Activated T-cell treated with anti-CD3 and anti-CD28 coated beads, Interleukin-2, amount 50 U/mL, for 1 hour (primary cell): ENCODE data around the gene AMN.

ENCODE experiments used
- DNase-seq: peaks from one replicate; pipeline ENCODE4 v3.0.0-alpha.2; 2020

Gene AMN

DNA sequence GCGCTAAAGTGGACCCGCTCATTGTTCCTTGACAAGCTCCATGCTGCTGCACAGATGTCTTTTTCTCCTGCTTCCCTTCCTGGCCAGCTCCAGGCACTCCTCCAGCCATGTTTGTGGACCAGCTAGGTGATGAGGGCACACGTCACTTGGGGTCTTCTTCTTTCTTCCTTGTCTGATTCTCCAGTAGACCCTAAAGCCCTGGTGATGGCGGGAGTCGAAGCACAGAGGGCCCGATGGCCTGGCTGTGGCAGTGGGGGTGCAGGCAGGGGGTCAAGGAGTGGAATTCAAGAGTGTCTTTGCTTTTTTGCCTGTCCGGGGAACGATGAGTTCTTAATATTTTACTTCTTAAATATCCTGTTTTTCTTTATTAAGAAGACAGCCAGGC, 23.0 kb upstream of the AMN start:
- DNase-seq, result no peak

DNA sequence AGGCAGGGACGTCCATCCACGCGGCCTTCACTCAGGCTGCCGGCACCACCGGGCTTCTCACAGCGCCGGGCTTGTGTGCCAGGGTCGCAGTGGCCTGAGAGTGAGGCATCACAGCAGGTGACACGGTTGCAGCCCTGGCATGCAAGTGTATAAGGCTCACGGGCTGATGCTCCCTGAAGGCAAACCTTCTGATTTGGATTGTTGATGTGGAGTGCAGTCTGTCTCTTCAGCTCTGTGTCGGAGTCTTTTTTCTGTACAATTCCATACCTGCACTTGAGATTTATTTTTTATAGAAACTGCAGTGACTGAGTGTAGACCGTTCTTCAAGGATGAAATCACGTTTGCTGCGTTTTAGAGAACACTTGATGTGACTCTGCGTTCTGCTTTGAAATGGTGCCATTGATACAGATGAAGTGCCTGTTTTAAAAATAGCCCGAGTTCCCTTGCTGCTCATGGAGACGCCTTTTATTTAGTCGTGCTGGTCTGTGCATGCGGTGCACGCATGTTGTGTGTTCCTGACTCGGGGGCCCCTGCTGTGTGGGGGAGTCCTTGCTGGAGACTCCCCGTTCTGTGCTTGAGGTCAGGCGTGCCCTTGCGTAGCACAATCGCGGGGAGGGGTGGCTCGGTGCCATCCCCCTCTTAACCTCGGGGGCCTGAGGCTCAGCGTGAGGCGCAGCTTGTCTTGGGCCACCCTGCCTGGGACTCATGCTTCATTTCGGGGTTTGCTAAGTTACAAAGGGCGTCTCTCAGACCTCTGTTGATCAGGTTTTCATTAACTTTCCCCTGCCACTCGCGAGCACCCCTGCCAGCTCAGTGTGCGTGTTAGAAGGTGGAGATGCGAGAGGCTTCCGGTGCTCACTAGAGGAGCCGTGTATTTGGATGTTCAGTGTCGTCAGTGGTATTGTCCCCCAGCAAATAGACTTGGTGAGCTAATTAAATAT, 21.6 kb upstream of the AMN start:
- DNase-seq, result no peak

DNA sequence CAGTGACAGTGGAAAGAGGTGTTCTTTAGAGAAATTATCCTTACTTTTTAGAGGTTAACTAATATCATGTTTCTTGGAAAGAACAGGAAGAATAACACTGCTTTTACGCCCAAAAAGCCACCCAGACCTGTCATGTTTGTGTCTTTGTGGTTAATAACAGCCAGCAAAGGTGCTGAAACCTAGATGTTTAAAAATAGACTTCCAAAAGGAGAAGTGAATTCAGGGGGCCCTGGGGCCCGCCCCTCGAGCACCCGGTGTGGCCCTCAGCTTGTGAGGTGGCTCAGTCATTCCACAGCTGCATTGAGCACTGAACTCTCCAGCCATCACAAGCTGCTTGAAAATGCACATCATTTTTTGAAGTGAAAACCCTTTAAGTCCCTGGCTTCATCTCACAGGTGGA, 20.8 kb upstream of the AMN start:
- no peak for DNase-seq

DNA sequence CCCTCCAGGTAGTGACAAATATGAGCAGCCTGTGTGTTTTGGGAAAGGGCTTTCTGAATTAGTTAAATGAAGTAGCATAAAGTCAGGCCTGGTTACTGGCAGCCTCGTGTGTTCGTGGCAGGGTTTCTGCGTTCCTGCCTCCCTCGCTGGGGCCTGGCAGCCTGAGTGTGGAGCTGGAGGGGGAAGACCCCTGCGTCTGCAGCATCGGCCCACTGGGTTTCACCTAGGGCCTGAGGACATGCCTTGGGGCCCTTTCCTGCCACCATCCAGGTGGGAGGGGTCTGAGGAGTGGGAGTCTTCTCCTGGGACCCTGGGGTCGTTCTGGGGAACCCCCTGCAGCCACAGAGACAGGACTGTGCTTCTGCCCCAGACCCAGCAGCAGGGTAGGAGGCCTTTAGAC, 20.4 kb upstream of the AMN start:
- DNase-seq, result no peak

DNA sequence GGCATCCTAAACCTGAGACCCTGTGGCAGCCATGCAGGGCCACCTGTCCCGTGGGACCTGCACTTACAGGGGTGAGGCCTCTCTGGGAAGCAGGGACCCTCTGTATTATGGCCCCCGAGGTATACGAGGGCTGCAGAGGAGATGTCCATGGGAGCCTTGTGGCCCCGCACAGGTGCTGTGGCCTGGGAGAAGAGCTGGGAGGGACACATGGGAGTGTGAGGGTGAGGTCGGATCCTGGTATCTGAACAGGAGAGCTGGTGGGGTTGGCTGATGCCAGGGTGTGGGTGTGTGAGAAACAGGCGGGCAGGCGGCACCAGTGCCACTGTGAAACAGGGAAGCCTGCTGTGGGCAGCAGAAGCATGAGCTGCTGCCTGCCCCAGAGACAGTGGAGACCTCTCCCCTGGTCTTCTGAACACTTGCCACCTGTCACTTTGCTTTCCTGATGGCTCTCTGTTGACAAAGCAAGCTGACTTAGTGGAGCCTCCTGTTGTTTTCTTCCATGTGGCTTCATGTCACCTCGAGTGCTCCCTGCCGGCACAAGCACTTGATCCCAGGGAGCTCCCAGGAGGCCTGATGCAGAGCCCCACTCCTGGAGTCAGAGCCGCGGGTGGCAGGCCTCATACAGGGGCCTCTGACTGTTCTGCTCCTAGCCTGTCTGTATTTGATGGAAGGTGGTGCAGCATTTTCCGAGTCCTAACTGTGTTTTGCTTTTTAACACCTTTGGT, 19.8 kb upstream of the AMN start:
- no peak for DNase-seq

DNA sequence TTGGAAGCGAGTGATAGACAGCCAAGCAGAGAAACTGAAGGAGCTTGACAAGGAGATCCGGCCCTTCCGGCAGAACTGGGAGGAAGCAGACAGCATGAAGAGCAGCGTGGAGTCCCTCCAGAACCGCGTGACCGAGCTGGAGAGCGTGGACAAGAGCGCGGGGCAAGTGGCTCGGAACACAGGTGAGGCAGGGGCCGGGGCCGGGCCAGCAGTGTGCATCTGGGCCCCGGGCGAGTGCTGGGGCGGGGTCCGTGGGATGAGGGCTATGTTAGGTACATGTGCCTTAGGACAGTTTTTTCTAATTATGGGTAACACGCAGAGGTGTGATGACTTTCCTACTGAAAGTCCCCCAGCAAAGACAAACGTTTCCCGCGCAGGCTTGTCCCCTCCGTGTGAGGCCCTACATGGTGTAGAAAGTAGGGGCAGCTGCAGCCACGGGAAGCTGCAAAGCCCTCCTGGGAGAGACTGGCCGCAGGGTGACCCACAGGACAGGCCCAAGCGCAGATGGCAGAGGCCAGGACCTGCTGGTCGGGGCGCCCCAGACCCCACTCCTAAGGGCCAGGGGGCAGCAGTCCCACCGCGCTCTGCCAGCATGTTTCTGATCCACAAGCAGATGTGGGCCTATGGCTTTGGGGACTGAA, 19.1 kb upstream of the AMN start:
- no peak for DNase-seq

DNA sequence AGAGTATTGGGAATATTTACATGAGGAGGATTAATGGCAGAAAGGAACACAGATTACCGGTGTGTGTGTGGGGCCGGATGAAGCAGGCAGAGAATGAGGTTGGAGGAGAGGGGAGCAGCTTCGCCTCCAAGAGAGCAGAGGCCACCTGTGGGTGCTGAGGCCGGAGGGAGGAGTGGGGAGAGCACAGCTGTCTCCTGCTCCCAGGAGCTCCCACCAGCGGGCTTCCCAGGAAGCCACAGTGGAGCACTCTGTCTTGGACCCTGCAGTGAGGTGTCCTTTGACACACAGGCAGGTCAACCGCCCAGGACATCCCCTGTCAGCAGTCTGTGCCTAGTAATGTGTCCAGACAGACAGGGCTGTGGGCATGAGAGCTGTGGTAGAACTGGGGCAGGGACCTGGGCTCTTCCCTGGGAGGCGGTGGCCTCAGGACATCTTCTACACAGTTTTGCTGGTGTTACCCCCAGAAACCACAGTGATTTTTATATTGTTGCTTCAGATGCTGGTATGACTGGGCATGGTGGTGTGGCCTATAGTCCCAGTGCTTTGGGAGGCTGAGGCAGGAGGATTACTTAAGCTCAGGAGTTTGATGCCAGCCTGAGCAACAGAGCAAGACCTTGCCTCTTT, 18.5 kb upstream of the AMN start:
- DNase-seq, result no peak

DNA sequence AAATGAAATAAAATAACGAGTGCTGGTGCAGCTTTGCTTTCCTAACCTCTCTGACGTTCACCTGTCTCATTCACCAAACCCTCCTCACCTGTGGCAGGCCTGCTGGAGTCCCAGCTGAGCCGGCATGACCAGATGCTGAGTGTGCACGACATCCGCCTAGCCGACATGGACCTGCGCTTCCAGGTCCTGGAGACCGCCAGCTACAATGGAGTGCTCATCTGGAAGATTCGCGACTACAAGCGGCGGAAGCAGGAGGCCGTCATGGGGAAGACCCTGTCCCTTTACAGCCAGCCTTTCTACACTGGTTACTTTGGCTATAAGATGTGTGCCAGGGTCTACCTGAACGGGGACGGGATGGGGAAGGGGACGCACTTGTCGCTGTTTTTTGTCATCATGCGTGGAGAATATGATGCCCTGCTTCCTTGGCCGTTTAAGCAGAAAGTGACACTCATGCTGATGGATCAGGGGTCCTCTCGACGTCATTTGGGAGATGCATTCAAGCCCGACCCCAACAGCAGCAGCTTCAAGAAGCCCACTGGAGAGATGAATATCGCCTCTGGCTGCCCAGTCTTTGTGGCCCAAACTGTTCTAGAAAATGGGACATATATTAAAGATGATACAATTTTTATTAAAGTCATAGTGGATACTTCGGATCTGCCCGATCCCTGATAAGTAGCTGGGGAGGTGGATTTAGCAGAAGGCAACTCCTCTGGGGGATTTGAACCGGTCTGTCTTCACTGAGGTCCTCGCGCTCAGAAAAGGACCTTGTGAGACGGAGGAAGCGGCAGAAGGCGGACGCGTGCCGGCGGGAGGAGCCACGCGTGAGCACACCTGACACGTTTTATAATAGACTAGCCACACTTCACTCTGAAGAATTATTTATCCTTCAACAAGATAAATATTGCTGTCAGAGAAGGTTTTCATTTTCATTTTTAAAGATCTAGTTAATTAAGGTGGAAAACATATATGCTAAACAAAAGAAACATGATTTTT, 17.1 kb upstream of the AMN start:
- DNase-seq, result no peak

DNA sequence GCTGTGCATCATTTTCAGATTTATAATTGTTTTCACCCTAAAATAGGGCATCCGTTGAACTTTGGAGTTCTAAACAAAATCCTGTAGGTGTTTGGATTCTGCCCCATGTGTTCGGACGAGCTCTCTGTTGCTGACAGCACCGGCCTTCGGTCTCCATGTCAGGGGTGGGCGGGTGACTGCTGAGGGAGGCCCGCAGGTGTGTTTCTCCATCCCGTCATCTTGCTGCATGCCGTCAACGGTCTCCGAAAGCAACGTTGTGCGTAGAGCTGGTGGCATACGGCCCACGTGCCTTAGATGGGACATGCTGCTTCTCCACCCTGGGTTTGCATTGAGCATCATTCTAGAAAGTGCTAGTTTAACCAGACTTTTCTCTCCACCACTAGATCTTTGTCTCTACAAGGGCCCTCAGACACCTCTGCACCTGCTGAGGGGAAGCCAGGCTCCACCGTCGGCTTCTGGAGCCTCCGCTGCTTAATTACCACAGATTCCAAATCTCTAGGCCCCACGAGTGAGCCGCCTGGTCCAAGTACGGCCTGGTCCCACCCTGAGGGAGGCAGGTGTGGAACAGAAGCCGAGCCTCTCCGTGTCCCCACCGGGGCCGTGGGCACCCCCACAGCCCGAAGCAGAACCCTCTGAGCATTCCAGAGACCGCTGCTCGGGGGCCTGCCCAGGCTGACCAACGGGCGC, 15.7 kb upstream of the AMN start:
- DNase-seq, result no peak

DNA sequence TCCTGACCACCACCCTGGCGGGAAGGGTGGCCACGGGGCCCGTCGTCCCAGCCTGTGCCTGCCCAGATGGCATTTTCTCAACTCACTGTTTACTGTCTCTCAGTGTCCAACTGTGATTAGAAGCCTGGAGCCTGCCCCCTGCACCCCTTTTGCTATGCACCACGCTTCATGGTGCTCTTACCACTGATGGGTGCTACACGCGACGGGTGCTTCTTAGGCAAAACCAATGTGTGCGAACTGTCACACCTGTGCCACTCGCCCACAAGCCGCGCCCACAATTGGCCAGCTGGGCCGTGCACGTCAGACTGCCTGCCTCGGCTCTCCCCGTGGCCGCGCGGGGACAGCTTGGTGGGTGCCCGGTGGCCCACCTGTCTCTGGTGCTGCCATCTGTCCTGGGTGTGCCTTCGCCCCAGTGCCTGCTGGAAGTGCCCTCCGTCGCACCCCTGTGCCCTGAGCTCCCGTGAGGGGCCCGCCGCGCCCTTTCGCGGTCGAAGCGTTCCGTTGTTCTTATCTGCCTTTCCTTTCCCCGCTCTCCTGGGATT, 15.1 kb upstream of the AMN start:
- no peak for DNase-seq

DNA sequence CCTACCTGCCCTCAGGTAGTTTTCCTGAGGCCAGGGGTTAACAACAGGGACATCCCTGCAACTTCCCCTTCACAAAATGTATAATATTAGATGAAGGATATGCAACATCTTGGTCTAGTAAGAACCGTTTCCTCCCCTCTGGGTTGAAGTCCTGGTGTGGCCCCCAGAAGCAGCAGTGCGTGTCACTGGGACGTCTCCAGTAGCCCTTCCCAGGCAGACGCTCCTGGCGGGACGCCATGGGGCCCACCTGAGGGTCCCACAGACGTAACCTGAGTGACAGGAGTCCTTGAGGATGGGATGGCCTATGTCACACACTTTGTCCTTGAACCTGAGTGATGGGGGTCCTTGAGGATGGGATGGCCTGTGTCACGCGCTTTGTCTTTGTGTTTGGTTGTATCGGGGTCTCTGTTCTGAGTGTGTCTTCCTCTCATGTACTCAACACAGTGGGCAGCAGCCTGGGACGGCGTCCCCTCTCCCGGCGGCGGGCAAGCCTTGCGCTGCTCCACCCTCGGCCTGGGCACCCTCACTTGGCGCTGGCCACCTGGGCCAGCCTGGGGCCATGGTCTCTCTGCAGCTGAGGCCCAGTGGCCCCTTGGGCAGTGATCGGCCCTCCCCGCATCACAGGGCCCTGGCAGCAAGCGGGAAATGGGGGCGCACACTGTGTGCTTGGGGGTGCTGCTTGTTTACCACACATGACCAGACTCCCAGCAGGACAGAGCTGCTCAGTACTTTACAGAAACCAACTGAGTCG, 14.3 kb upstream of the AMN start:
- no peak for DNase-seq

DNA sequence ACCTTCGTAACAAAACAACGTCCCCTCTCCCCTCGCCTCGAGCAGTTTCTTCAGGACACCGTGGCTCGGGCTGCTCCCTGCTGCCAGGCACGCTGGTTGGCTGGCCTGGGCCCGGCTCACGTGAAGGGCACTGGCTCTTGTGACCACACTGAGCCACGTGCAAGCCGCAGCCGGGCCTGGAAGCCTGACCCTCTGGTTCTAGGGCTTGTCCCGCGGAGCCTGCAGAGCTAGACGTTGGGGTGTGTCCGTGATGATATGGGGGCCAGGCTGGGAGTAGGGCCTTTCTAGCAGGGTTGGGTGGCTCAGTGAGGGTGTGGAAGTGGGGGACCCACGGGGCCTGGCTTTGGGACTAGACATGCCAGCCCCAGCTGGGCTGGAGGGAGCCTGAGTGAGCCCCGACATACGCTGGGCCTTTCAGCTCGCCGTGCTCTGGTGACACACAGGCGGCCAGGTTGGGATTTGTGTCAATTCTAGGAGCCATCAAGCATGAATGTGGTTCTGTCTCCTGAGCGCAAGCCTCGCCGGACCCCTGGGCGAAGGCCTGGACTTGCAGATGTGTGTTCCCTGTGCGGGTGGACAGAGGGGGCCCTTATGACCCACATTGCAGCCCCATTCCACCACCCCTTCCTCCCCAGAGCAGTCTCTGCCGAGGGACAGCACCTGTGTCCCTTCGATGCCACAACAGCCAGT, 13.6 kb upstream of the AMN start:
- DNase-seq, result no peak

DNA sequence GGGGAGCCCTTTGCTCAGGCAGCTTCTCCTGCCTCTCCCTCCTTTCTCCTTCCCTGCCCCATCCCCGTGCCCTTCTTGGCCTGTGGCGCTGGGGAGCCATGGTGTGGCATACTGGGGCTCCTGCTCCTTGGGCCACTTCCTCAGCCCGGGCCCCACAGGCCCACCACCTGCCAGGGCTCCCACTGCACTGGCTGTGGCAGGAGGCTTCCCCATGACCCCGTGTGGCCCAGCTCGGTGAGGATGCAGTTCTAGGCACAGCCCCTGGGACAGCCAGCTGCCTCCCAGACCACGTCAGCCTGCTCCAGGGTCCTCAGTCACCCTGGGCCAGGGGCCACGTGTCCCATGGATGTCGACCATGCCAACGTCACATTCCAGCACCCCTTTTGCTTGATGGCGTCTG, 13.0 kb upstream of the AMN start:
- no peak for DNase-seq

DNA sequence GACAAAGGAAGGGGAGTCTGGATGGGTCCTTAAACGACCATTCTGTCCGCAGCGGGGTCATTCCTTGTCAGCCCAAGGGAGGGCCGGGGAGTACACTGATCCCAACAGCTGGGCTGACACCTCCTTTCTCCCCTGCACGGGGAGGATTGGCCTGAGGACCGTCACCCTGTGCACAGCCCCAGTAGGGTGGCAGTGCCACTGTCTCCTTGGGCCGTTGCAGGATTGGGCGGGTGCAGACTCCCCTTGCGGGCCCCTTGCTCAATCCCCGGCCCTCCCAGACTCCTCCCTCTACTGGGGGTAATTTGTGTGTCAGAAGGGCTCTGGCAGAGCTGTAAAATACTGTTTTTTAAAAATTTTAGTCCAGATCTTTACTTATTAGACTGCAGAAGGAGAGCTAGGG, 12.6 kb upstream of the AMN start:
- no peak for DNase-seq

DNA sequence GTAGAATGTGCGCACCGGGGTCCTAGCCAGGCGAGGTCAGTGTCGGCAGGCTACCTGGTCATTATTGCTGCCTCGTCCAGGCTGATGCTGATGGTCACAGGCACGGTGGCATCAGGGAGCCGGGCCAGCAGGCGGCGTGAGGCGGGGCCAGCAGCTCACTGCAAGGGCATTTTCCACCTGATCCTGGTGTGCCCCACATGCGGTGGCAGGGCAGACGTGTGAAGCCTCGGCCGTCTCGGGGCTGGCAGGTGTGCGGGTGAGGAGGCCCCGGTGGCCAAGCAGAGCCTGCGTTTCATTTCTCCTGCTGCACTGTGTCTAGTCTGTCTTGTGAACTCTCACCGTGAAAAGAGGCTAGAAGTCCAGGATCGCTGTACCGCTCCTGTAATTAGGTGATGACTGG, 12.0 kb upstream of the AMN start:
- DNase-seq, result no peak

DNA sequence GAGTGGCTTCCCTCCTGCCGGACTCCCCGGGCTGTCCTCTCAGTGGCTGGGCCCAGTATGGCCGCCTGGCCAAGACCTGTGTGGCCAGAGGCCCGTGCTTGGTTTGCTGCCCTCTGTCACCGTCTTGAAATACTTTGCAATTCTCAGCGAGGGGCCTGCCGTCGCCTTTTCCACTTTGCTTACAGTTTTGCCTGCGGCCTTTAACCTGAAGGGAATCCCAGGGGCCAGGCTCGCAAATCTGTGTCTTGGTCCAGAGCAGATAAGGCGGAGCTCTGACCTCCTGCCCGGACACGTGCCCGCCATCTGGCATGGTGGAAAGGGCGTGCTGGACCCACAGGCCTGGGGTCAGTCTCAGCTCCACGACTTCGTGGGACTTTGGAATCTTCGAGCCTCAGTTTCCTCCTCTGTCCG, 10.9 kb upstream of the AMN start:
- DNase-seq, result no peak

DNA sequence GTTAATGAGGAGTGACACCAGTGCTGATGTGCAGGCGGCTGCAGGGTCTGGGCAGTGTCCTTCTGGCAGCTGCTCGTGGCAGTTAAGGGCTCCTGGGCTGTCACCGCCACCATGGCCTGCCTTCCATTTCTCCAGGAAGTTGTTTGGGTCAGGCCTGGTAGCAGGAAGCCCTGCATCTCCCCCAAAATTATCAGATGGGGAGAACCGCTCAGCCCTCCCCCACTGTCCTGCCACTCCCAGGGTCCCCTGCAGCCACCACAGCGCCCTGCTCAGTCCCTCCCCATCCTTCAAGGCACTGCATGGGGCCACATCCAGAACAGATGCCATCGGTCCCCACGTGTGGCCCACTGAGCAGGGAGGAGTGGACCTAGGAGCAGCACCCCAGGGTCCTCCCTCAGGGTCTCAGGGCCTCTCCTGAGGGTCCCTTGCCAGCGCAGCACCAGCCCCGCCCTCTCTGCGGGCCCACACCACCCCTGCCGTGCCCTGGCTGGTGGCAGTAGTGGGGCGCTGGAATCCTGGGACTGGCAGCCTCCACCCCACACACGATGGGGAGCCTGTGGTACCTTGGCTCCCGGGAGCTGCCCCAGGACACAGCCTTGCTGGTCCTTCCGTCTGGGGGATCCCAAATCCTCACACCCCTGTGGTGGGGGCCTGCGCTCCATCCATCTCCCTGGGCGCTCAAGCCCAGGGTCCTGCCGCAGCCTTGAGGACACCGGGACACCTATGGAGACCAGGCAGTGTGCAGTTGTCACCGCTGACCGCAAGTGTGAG, 10.3 kb upstream of the AMN start:
- DNase-seq, result no peak

DNA sequence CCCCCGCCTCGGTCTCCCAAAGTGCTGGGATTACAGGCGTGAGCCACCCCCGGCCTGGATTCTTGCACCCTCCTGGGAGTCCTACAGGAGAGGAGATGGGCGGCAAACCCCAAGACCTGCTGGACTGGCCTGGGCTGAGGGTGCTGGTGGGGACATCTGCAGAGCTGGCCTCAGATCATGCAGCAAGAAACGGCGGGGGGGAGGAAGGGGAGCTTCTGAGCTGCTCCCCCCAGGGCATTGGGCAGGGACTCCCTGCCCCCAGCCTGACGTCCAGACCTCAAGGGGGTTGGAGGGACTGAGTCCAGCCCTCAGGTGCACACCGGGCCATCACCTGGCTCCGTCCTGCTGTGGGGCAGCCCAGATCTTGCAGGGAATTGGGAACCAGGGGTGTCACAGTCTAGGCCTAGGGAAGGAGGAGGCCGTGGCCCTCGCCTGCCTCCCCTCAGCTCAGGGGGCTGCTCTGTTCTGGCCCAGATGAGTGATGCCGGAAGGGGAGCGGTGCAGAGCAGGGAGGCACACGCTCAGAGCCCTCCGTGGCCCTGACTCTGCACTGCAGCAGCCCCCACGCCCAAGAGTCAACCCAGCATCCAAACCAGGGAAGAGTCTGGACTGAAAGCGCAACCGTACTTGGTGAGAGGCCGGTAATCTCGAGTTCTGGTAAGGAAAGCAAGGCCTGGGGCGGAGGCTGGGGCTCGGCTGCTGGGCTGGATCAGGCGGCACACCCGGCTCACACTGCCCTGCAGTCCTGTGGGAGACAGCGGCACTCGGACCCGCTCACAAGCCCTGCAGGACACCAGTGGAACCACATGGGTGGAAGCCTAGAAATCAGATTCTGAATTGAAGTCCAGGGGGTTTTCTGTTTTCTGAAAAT, 8.9 kb upstream of the AMN start:
- DNase-seq, result no peak
